CD4-positive, alpha-beta memory T cell (primary cell): ENCODE data around the gene HMOX1. TPM values are rescaled to one million over a fixed set of nuclear protein-coding genes. Genes with fewer than 3 reads are reported as not detected.

Experiments used
- CTCF ChIA-PET: fragments of 350-600 bp; sonication (Branson Sonifier 250); formaldehyde crosslinking; loops from one replicate; lab custom pipeline; 2021; ENCODE audit warnings: inconsistent platforms; ENCODE audit not compliant: partially characterized antibody; lab: Charles Lee
- POLR2A ChIA-PET: fragments of 350-600 bp; sonication (Branson Sonifier 250); formaldehyde crosslinking; loops from one replicate; lab custom pipeline; 2021; ENCODE audit not compliant: partially characterized antibody; lab: Charles Lee
- DNase-seq, 5 donors: peaks; one replicate each; pipeline versions ENCODE4 v3.0.0 to v3.0.0-alpha.2; 2020 to 2022; ENCODE audit warnings: mixed read lengths in 1 of 5
- H3K27ac ChIP-seq: one replicate; pipeline ENCODE4 v1.7.0; 2013; ENCODE audit warnings: low read depth, low read length
- H3K27me3 ChIP-seq: 2 replicates; pipeline ENCODE4 v1.7.0; 2013; ENCODE audit warnings: mild to moderate bottlenecking, low read length, moderate library complexity; ENCODE audit not compliant: insufficient read depth
- H3K36me3 ChIP-seq: 2 replicates; pipeline ENCODE4 v1.7.0; 2013; ENCODE audit warnings: mild to moderate bottlenecking, low read length, moderate library complexity; ENCODE audit not compliant: insufficient read depth
- H3K4me1 ChIP-seq: 2 replicates; pipeline ENCODE4 v1.7.0; 2013; ENCODE audit warnings: mild to moderate bottlenecking, low read length, moderate library complexity; ENCODE audit not compliant: insufficient read depth
- H3K4me3 ChIP-seq, 2 donors: one replicate each; pipeline ENCODE4 v1.7.0; 2013; ENCODE audit warnings: low read length in 2 of 2, mild to moderate bottlenecking in 1 of 2
- H3K9me3 ChIP-seq, 2 donors: one replicate each; pipeline ENCODE4 v1.7.0; 2013; ENCODE audit warnings: low read length in 2 of 2, control low read depth in 1 of 2; ENCODE audit not compliant: control insufficient read depth in 1 of 2
- H3K27ac Mint-ChIP-seq, 7 donors: one replicate each; pipeline ENCODE4 v1.8.0; 2020 to 2021; ENCODE audit warnings: mixed read lengths in 7 of 7, mild to moderate bottlenecking in 6 of 7, inconsistent platforms in 3 of 7, moderate library complexity in 3 of 7
- H3K27me3 Mint-ChIP-seq, 2 donors: one replicate each; pipeline ENCODE4 v1.8.0; 2020 to 2021; ENCODE audit warnings: mixed read lengths in 2 of 2
- H3K36me3 Mint-ChIP-seq, 2 donors: one replicate each; pipeline ENCODE4 v1.8.0; 2020 to 2021; ENCODE audit warnings: mixed read lengths in 2 of 2, inconsistent platforms in 1 of 2, mild to moderate bottlenecking in 1 of 2
- H3K4me1 Mint-ChIP-seq, 4 donors: one replicate each; pipeline ENCODE4 v1.8.0; 2020 to 2021; ENCODE audit warnings: mixed read lengths in 4 of 4, mild to moderate bottlenecking in 1 of 4
- H3K4me3 Mint-ChIP-seq, 8 donors: one replicate each; pipeline ENCODE4 v1.8.0; 2020 to 2021; ENCODE audit warnings: mixed read lengths in 8 of 8, mild to moderate bottlenecking in 7 of 8, moderate library complexity in 6 of 8, inconsistent platforms in 3 of 8
- H3K9me3 Mint-ChIP-seq, 8 donors: one replicate each; pipeline ENCODE4 v1.8.0; 2020 to 2021; ENCODE audit warnings: mixed read lengths in 8 of 8, mild to moderate bottlenecking in 5 of 8, inconsistent platforms in 3 of 8, moderate library complexity in 1 of 8
- intact Hi-C: fragments of 100-400 bp; cut with micrococcal nuclease; formaldehyde crosslinking; loops from one replicate; pipeline ENCODE4 v1.15.1; 2023
- polyA plus RNA-seq, 2 donors: library from polyadenylated mRNA; unstranded; fragments of 300-500 nt; fragmentation: Illumina TruSeq; gene quantifications; one replicate each; pipeline ENCODE4 v1.2.3, GENCODE V29; 2021
- total RNA-seq, 2 experiments: library from RNA; stranded (reverse); gene quantifications; one replicate each; pipeline ENCODE4 v1.2.3, GENCODE V29; 2021

The HMOX1 gene
- total and polyA plus RNA-seq, 4 experiments from 2014 or later: 0.20 to 8.3 (median 7.7) TPM; not detected in 1

DNA sequence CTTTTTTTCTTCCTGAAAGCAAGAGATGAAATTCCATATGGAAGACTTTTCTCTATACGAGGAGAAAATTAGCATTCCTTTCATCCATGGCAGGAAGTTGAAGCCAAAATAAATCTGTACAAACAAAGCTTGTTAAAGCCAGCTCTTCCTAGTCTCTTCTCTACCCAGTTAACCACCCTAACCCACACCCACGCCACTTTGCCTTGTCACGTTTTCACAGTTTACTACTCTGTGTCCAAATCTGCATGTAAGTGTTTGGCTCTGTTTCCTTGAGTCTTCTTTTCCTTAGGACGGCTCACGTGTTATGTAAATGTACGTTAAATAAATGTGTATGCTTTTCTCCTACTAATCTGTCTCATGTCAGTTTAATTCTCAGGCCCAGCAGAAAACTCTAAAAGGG, 7.1 kb upstream of the HMOX1 start:
- peaks cover 11% of the 10 kb centered on the region for H3K4me1 ChIP-seq
- H3K27me3 Mint-ChIP-seq: no peaks in the 10 kb centered on the region
- ChIA-PET POLR2A (no interaction called here), CTCF (interaction anchor here (1.0 kb wide), 1 partner anchor 23 kb away, joined by 3 read pairs; no protein-coding TSS in a partner anchor)
- peaks cover 0 to 2% (median 0%) of the 10 kb centered on the region in 8 donors for H3K9me3 Mint-ChIP-seq
- H3K9me3 ChIP-seq: no peaks in the 10 kb centered on the region
- no peaks in the 10 kb centered on the region for H3K27me3 ChIP-seq
- no peak overlapping the region for H3K4me3 ChIP-seq
- peaks cover 7 to 24% (median 9%) of the 10 kb centered on the region in 4 donors for H3K4me1 Mint-ChIP-seq
- peaks cover 0 to 1% of the 10 kb centered on the region in 2 donors for H3K36me3 Mint-ChIP-seq
- intact Hi-C loops: no loop called here
- peak overlapping the region in 1 of 7 donors; percentile 4 for H3K27ac Mint-ChIP-seq
- no peak overlapping the region for H3K4me3 Mint-ChIP-seq
- no peak for DNase-seq
- H3K36me3 ChIP-seq: no peaks in the 10 kb centered on the region
- H3K27ac ChIP-seq: no peak overlapping the region

DNA sequence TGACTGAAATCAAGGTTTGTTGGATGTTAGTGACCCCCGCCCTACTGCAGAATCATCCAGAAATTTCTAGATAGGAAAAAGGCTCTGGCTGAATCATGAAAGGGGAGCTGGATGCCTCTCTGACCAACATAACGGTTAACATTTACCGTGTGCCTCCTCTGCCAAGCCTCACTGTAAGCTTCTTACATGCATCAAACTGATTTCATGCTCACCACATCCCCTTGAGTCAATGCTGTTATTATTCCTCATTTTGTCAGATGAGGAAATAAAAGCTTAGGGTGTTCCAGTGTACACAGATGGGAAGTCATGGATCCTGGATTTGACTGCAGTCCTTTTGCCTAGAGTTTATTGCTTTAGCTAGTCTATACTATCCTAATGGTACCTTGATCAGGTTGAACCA, 5.9 kb upstream of the HMOX1 start:
- intact Hi-C loops: no loop called here
- H3K36me3 ChIP-seq: no peaks in the 10 kb centered on the region
- peaks cover 0 to 2% (median 0%) of the 10 kb centered on the region in 8 donors for H3K9me3 Mint-ChIP-seq
- H3K4me1 ChIP-seq: peaks cover 11% of the 10 kb centered on the region
- H3K27ac Mint-ChIP-seq: peak overlapping the region in 1 of 7 donors; percentile 11
- H3K27me3 Mint-ChIP-seq: no peaks in the 10 kb centered on the region
- DNase-seq: no peak
- H3K4me1 Mint-ChIP-seq: peaks cover 7 to 24% (median 9%) of the 10 kb centered on the region in 4 donors
- H3K36me3 Mint-ChIP-seq: peaks cover 0 to 1% of the 10 kb centered on the region in 2 donors
- ChIA-PET POLR2A (interaction anchor here (1.0 kb wide), 1 partner anchor 24 kb away, joined by 3 read pairs; no protein-coding TSS in a partner anchor), CTCF (interaction anchor here (1.3 kb wide), 1 partner anchor 56 kb away, joined by 5 read pairs; no protein-coding TSS in a partner anchor)
- H3K4me3 Mint-ChIP-seq: no peak overlapping the region
- H3K27me3 ChIP-seq: no peaks in the 10 kb centered on the region
- no peak overlapping the region for H3K4me3 ChIP-seq
- no peak overlapping the region for H3K27ac ChIP-seq
- H3K9me3 ChIP-seq: no peaks in the 10 kb centered on the region

DNA sequence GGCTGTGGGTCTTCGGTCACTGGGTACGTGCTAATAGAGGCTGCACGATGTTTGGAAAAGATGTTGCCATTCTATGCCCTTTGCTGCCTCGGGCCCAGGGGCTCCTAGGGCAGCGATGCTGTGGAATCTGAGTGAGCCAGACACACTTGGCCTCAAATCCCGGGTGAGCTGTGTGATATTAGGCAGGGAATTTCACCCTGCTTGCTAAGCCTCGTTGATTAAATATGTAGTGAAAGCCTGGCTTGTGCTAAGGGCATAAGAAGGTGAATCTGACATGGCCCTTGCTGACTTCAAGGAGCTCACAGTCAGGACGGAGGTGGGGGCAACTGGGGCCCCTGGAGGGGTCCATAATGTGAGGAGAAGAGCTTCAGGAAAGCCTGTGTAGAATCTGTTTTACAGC, 5.4 kb upstream of the HMOX1 start:
- intact Hi-C loops: no loop called here
- ChIA-PET CTCF (interaction anchor here (1.3 kb wide), 1 partner anchor 55 kb away, joined by 5 read pairs; no protein-coding TSS in a partner anchor), POLR2A (interaction anchor here (1.0 kb wide), 1 partner anchor 25 kb away, joined by 3 read pairs; no protein-coding TSS in a partner anchor)
- Histone ChIP-seq H3K36me3 (no peaks in the 10 kb centered on the region), H3K4me3 (no peak overlapping the region), H3K4me1 (peaks cover 11% of the 10 kb centered on the region), H3K27me3 (no peaks in the 10 kb centered on the region), H3K27ac (no peak overlapping the region), H3K9me3 (no peaks in the 10 kb centered on the region)
- no peak for DNase-seq
- no peak overlapping the region for H3K27ac Mint-ChIP-seq
- H3K9me3 Mint-ChIP-seq: peaks cover 0 to 2% (median 0%) of the 10 kb centered on the region in 8 donors
- no peak overlapping the region for H3K4me3 Mint-ChIP-seq
- peaks cover 0 to 1% of the 10 kb centered on the region in 2 donors for H3K36me3 Mint-ChIP-seq
- H3K27me3 Mint-ChIP-seq: no peaks in the 10 kb centered on the region
- peaks cover 7 to 24% (median 10%) of the 10 kb centered on the region in 4 donors for H3K4me1 Mint-ChIP-seq

DNA sequence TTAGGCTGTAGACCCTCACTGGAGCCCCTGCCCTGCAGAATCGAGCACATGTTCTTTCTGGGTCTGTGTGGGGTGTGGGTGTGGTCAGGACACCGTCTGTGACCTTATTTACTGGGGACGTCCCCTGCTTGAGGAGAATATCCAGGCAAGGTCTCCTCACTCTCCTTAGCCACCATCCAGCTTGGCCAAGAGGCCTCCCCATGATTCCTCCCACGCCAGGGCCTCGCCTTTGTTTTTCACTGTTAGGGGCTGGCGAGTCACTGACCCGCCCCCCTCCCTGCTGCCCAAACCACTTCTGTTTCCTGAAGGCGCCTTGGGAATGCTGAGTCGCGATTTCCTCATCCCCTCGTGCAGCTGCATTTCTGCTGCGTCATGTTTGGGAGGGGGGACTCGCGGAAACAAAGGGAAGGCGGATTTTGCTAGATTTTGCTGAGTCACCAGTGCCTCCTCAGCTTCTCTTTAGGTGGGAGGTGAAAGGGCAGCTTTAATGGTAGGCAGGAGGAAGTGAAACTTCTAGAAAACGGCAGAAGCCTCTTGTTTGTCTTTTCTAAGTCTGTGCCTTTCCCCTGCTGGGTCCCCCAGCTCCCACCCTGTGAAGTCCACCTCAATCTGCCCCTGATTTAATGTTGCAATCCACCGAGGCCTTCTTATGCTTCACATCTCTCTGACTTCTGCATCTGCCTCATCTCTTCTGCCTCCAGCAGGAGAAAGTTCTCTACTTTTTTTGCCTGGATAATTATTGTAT, 4.0 kb upstream of the HMOX1 start:
- H3K27me3 ChIP-seq: no peaks in the 10 kb centered on the region
- no peak overlapping the region for H3K27ac ChIP-seq
- ChIA-PET CTCF (interaction anchor here (0.7 kb wide), 1 partner anchor 36 kb away, joined by 4 read pairs; no protein-coding TSS in a partner anchor), POLR2A (interaction anchor here (1.0 kb wide), 1 partner anchor 71 kb away, joined by 6 read pairs; no protein-coding TSS in a partner anchor)
- no peaks in the 10 kb centered on the region for H3K27me3 Mint-ChIP-seq
- intact Hi-C loops: no loop called here
- peaks cover 0 to under 1% (median 0%) of the 10 kb centered on the region in 8 donors for H3K9me3 Mint-ChIP-seq
- peaks cover 6 to 25% (median 15%) of the 10 kb centered on the region in 4 donors for H3K4me1 Mint-ChIP-seq
- peak overlapping the region in 3 of 8 donors; percentile 4 to 22 (median 13) for H3K4me3 Mint-ChIP-seq
- peak in 1 of 5 donors; percentile 30 for DNase-seq
- no peaks in the 10 kb centered on the region for H3K36me3 ChIP-seq
- no peaks in the 10 kb centered on the region for H3K9me3 ChIP-seq
- peaks cover 0 to under 1% of the 10 kb centered on the region in 2 donors for H3K36me3 Mint-ChIP-seq
- H3K4me3 ChIP-seq: no peak overlapping the region
- peak overlapping the region in 6 of 7 donors; percentile 30 to 86 (median 78) for H3K27ac Mint-ChIP-seq
- H3K4me1 ChIP-seq: peaks cover 22% of the 10 kb centered on the region

DNA sequence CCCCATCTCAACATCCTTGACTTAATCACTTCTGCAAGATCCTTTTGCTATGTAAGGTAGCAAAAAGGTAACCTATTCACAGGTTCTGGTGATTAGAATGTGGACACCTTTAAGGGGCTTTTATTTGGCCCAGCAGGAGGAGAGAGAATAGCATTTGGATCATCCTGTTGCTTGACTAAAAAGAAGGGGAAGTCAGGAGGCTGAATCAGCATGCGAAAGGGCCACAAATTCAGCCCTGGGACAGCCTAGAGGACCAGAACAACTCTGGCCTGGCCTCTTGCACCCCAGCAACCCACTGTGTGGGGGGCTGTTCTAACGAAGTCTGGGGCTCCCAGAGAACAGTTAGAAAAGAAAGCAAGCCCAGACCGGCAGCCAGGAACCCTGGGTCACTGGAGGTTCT, 3.2 kb upstream of the HMOX1 start:
- Histone ChIP-seq H3K9me3 (no peaks in the 10 kb centered on the region), H3K27ac (no peak overlapping the region), H3K4me1 (peaks cover 22% of the 10 kb centered on the region), H3K27me3 (no peaks in the 10 kb centered on the region), H3K4me3 (no peak overlapping the region), H3K36me3 (no peaks in the 10 kb centered on the region)
- peaks cover 6 to 22% (median 15%) of the 10 kb centered on the region in 4 donors for H3K4me1 Mint-ChIP-seq
- peak overlapping the region in 1 of 7 donors; percentile 76 for H3K27ac Mint-ChIP-seq
- no peaks in the 10 kb centered on the region for H3K36me3 Mint-ChIP-seq
- ChIA-PET POLR2A (no interaction called here), CTCF (no interaction called here)
- no peaks in the 10 kb centered on the region for H3K27me3 Mint-ChIP-seq
- intact Hi-C loops: no loop called here
- peak overlapping the region in 1 of 8 donors; percentile 4 for H3K4me3 Mint-ChIP-seq
- H3K9me3 Mint-ChIP-seq: no peaks in the 10 kb centered on the region
- no peak for DNase-seq

DNA sequence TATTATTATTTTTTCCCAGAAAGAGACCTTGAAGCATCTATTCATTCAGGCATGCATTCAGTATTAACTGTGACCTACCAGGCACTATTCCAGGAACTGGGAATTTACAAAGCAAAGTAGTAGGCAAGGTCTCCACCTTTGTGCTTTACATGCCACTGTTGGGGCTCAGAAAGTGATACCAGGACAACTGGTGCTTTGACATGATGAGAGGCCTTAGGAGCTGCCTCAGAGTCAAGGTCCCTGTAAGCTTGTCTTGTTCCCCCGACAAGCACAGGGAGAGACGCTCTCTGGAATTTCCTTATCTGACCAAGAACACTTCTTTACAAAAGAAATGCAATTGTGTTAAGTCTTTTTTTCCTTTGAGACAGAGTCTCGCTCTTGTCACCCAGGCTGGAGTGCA, 2.3 kb upstream of the HMOX1 start:
- no peak for DNase-seq

More for the DNA sequence above, 2.3 kb upstream of the HMOX1 start:
- POLR2A ChIA-PET: no interaction called here
- Mint-ChIP-seq H3K9me3 (peaks cover 0 to 2% (median 0%) of the 10 kb centered on the region in 8 donors), H3K4me1 (peaks cover 6 to 22% (median 15%) of the 10 kb centered on the region in 4 donors), H3K27me3 (no peaks in the 10 kb centered on the region), H3K27ac (no peak overlapping the region), H3K36me3 (no peaks in the 10 kb centered on the region), H3K4me3 (no peak overlapping the region)
- Histone ChIP-seq H3K4me1 (peaks cover 22% of the 10 kb centered on the region), H3K4me3 (no peak overlapping the region), H3K36me3 (no peaks in the 10 kb centered on the region), H3K27ac (no peak overlapping the region), H3K27me3 (peaks cover 7% of the 10 kb centered on the region), H3K9me3 (no peaks in the 10 kb centered on the region)
- CTCF ChIA-PET: no interaction called here
- intact Hi-C loops: no loop called here
